ENCODE results near the gene CHGA. TPM values are rescaled to one million over a fixed set of nuclear protein-coding genes. Genes with fewer than 3 reads are reported as not detected.

Gene CHGA
- total RNA-seq, 1 donor from 2014 or later: not detected

GRCh38 chr14:92955381-92955780 lies 32.4 kb downstream of the CHGA start:
- H3K36me3 ChIP-seq (ENCODE audit: control insufficient read depth, insufficient read depth, low read length): no peaks in the 10 kb centered on the region
- no peak for TF ChIP-seq CTCF (IDR thresholded peaks at IDR 0.05; ENCODE audit: insufficient read depth, low read length, poor library complexity, severe bottlenecking)

DNA sequence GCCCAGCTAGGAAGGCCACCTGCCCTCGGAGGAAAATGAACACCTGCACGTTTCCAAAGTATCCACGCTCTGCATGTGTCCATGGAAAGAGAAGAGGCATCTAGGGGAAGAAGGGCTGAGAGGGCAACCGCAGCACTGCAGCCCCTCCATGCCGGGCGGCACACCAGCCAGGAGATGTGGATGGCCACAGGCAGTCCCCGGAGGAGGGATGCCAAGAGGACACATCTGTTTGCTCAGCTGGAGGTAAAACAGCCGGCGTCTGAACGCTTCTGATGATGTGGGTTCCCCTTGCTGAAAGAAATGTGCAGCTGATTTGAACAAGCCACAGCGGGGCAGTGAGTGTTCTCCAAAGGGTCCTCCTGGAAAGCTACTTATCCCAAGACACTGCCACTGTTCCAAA lies 34.0 kb downstream of the CHGA start:
- Histone ChIP-seq H3K27me3 (ENCODE audit: control insufficient read depth, insufficient read depth, low read length) (no peaks in the 10 kb centered on the region), H3K36me3 (ENCODE audit: control insufficient read depth, insufficient read depth, low read length) (no peaks in the 10 kb centered on the region), H3K4me3 (ENCODE audit: low read depth, low read length) (no peak overlapping the region)
- no peak for TF ChIP-seq CTCF (IDR thresholded peaks at IDR 0.05; ENCODE audit: insufficient read depth, low read length, poor library complexity, severe bottlenecking)
- no peak for DNase-seq (ENCODE audit: low read depth)

More at GRCh38 chr14:92955381-92955780, 32.4 kb downstream of the CHGA start:
- DNase-seq (ENCODE audit: low read depth): no peak
- Histone ChIP-seq H3K27me3 (ENCODE audit: control insufficient read depth, insufficient read depth, low read length) (no peaks in the 10 kb centered on the region), H3K4me3 (ENCODE audit: low read depth, low read length) (no peak overlapping the region)

DNA sequence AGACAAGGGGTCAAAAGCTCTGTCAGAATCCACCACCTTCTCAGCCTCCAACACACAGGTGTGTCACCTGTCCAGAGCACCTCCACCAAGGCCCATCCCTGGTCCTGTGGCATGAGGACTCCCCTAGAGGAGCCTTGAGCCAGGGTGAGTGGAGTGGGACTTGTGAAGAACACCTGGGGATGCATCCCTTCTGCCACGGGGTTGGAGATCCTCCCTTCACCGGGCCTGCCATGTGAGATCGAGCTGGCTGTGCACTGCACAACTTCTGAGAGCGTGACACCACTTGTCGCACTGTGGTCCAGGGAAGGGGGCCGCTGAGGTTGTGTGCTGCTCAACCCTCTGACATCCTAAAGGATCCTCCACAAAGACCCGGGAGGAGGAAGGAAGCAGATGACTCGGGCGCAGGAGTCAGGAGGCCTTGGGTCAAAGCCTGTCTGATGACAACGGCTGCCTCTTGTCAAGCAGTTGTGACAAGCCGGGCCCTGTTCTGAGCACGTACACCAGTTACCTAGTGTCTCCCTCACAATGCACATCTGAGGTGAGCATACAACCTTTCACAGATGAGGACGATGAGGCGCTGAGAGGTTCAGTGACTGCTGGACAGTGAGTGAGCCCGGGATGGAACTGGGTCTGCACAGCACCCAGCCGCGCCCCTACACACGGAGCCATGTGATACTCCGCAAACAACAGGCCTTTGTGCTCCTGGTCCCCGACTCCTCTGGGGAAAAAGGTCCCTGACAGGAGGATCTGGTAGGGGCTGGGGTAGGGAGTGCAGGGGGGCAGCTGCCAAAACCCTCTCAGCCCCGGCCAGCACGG lies 35.6 kb downstream of the CHGA start:
- no peak overlapping the region for H3K4me3 ChIP-seq (ENCODE audit: low read depth, low read length)
- no peaks in the 10 kb centered on the region for H3K36me3 ChIP-seq (ENCODE audit: control insufficient read depth, insufficient read depth, low read length)
- H3K27me3 ChIP-seq (ENCODE audit: control insufficient read depth, insufficient read depth, low read length): no peaks in the 10 kb centered on the region
- TF ChIP-seq CTCF (IDR thresholded peaks at IDR 0.05; ENCODE audit: insufficient read depth, low read length, poor library complexity, severe bottlenecking): no peak
- DNase-seq (ENCODE audit: low read depth): no peak

GRCh38 chr14:92959189-92959531 lies 36.2 kb downstream of the CHGA start:
- Histone ChIP-seq H3K36me3 (ENCODE audit: control insufficient read depth, insufficient read depth, low read length) (no peaks in the 10 kb centered on the region), H3K27me3 (ENCODE audit: control insufficient read depth, insufficient read depth, low read length) (no peaks in the 10 kb centered on the region), H3K4me3 (ENCODE audit: low read depth, low read length) (no peak overlapping the region)
- DNase-seq (ENCODE audit: low read depth): no peak
- no peak for TF ChIP-seq CTCF (IDR thresholded peaks at IDR 0.05; ENCODE audit: insufficient read depth, low read length, poor library complexity, severe bottlenecking)

- DNase-seq (ENCODE audit: low read depth): no peak
- Histone ChIP-seq H3K4me3 (ENCODE audit: low read depth, low read length) (no peak overlapping the region), H3K27me3 (ENCODE audit: control insufficient read depth, insufficient read depth, low read length) (no peaks in the 10 kb centered on the region), H3K36me3 (ENCODE audit: control insufficient read depth, insufficient read depth, low read length) (no peaks in the 10 kb centered on the region)
- no peak for TF ChIP-seq CTCF (IDR thresholded peaks at IDR 0.05; ENCODE audit: insufficient read depth, low read length, poor library complexity, severe bottlenecking)
These were observed 37.1 kb downstream of the CHGA start for GRCh38 chr14:92959761-92960680.
